Measurements from ENCODE around the gene BHLHE23.

The BHLHE23 gene

DNA sequence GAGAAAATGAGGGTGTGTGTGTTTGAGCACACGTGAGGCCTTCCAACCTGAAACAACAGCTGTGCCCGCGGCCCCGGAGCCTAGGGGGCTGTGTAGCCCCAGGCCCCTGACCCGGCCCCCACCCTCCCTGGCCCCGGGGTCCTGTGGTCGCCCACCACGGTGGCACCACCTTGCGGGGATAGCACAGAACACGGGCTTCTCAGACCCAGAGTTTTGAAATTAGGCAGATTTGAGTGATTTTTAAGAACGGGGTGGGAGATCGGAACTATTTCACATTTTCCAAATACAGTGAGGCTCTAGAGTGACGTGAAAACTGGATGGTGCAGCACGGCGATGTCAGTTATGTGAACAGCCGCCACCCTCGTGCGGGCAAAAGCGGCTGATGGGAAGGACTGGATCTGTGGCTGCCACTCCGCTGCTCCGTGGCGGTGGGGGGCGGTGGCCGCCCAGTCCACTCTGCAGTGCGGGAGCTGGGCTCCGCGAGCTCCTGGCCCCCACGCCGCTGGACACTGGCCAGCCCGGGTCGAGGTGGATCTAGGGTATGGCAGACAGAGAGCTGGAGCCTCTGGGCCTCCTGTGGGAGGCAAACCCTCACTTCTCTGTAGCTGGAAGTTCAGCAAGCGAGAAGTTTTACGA, 17.3 kb upstream of the BHLHE23 start:
- 93 to 97% methylated on average over 31 to 33 of the region's 33 CpGs for WGBS, 2 experiments (ENCODE audit: insufficient coverage in 2 of 2)
- Histone ChIP-seq H3K9me3 (ENCODE audit: control insufficient read depth, low read length) (no peaks in the 10 kb centered on the region), H3K4me1 (ENCODE audit: control insufficient read depth, insufficient read depth, low read length, poor library complexity, severe bottlenecking) (no peaks in the 10 kb centered on the region), H3K4me3 (ENCODE audit: extremely low read depth, insufficient read depth, low read length, poor library complexity, severe bottlenecking) (no peak overlapping the region), H3K36me3 (ENCODE audit: control insufficient read depth, insufficient read depth, low read length) (no peaks in the 10 kb centered on the region), H3K27ac (ENCODE audit: low read depth, low read length, severe bottlenecking) (no peak overlapping the region)

DNA sequence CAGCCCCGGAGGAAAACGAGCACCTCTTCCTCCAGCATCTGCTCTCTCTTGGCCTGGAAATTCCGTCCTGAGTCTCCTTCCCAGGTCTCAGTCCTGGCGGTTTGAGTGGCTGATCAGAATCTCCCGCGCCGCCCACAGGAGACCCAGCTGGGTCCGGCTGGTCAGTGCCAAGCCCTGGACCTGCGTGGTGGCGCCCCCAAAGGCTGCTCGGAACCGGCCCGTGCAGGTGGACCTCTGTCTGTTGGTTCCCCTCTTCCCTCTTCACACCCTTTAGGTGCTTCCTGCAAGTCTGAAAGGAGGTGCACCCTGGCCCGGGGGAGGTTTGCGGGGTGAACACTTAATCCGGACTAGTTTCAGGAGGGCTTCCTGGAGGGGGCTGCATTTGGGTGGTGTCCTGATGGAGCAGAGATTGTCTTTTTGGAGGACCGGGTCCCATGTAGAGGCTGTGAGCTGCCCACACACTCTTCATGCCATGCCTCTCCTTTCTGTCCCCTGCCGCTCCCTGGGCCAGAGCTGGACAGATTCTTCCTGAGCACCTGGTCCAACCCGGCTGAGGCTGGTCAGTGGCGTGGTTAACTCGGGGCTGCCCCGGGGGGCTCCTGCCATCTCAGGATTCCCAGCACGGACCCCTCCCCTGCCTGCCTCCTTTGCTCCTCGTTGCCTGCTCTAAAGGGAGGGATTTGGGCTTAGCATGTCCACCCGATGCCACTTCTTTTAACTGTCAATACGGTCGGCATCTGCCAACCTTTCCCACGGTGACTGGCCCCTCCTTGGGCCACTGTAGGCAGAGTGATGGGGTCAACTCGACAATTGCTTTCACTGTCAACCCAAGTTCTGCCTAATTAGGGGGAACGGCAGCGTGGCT, 16.5 kb upstream of the BHLHE23 start:
- 83 to 90% methylated on average over 23 to 27 of the region's 31 CpGs for WGBS, 2 experiments (ENCODE audit: insufficient coverage in 2 of 2)
- Histone ChIP-seq H3K27ac (ENCODE audit: low read depth, low read length, severe bottlenecking) (no peak overlapping the region), H3K36me3 (ENCODE audit: control insufficient read depth, insufficient read depth, low read length) (no peaks in the 10 kb centered on the region), H3K4me3 (ENCODE audit: extremely low read depth, insufficient read depth, low read length, poor library complexity, severe bottlenecking) (no peak overlapping the region), H3K4me1 (ENCODE audit: control insufficient read depth, insufficient read depth, low read length, poor library complexity, severe bottlenecking) (no peaks in the 10 kb centered on the region), H3K9me3 (ENCODE audit: control insufficient read depth, low read length) (no peaks in the 10 kb centered on the region)

DNA sequence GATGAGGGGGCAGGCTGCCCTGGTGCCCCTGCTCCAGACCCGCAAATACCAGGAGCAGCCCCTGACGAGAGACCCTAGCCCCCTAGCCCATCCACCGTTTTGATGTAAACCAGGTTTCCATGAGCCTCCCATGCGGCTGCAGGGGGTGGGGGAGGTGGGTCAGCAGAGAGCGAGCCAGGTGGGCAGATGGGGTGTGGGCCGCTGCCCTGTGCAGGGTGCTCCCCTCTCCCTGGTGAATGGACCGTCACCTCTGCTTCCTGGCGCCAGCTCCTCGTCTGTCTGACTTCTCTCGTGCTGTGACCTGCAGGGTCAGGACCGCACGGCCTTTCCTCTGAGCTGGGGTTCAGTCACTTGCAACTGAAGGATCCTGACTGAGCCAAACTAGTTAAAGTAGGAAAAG, 15.7 kb upstream of the BHLHE23 start:
- H3K36me3 ChIP-seq (ENCODE audit: control insufficient read depth, insufficient read depth, low read length), result no peaks in the 10 kb centered on the region
- no peak overlapping the region for H3K4me3 ChIP-seq (ENCODE audit: extremely low read depth, insufficient read depth, low read length, poor library complexity, severe bottlenecking)
- H3K4me1 ChIP-seq (ENCODE audit: control insufficient read depth, insufficient read depth, low read length, poor library complexity, severe bottlenecking), result no peaks in the 10 kb centered on the region
- WGBS, 2 experiments (ENCODE audit: insufficient coverage in 2 of 2), result 87 to 90% methylated on average over 6 to 11 of the region's 12 CpGs
- H3K9me3 ChIP-seq (ENCODE audit: control insufficient read depth, low read length), result no peaks in the 10 kb centered on the region
- no peak overlapping the region for H3K27ac ChIP-seq (ENCODE audit: low read depth, low read length, severe bottlenecking)

DNA sequence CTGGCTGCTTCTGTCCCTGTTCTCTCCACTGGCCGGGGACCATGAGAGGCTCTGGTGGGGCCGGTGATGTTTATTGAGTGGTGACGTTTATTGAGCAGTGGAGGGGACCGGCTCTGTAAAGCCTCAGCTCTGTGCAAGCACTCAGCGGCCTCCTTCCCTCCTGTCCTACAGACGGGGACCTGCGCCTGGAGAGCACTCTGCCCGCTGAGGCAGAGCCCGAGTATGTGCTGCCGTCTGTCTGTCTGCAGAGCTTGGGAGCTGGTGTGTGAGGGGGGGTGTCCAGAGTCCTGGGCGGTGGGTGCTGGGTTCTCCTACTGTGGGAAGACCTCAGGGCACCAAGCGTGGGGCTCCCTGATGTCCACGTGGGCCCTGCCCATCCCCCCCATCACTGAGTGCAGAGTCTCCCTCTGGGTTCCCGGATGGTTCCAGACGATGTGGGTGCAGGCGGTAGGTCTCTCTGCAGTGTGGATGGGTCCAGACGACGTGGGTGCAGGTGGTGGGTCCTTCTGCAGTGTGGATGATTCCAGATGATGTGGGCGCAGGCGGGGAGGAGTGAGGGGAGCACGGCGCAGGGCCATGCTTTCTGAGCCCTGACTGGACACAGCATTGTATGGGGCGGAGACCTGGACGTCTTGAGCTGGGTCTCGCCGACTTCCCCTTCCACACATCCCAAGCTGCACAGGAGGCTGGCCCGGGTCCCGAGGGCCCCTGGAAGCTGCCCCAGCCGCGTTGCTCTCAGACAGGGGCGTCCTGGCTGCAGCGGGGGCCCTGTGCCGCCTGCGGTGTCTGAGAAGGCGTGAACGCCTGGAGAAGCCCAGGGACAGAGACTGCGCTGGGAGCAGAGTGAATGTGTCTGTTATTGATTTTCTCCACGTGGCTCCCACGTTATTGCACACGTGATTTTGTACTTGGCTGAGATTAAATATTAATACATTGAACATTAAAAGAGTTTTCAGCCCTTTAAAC, 14.9 kb upstream of the BHLHE23 start:
- Histone ChIP-seq H3K36me3 (ENCODE audit: control insufficient read depth, insufficient read depth, low read length) (no peaks in the 10 kb centered on the region), H3K4me3 (ENCODE audit: extremely low read depth, insufficient read depth, low read length, poor library complexity, severe bottlenecking) (no peak overlapping the region), H3K27ac (ENCODE audit: low read depth, low read length, severe bottlenecking) (no peak overlapping the region), H3K9me3 (ENCODE audit: control insufficient read depth, low read length) (no peaks in the 10 kb centered on the region), H3K4me1 (ENCODE audit: control insufficient read depth, insufficient read depth, low read length, poor library complexity, severe bottlenecking) (no peaks in the 10 kb centered on the region)
- 91 to 95% methylated on average over 17 to 30 of the region's 40 CpGs for WGBS, 2 experiments (ENCODE audit: insufficient coverage in 2 of 2)

DNA sequence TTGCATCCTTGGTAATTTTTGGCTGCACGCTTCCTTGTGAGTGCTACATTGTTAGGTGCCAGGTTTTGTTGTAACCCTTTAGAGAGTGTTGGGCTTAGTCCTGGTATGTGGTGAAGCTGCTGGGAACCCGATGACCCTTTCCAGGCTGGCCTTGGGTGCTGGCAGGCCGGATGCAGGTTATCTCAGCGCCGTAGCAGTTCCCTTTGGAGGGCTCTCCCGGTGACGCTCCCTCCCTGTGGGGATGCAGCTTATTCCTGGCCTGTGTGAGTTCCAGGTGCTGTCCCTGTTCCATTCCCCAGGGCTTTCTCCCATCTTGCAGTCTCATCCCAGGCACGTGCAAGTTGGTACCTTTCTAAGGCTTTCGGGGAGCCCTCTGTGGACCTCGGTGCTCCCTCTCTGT, 13.9 kb upstream of the BHLHE23 start:
- Histone ChIP-seq H3K4me3 (ENCODE audit: extremely low read depth, insufficient read depth, low read length, poor library complexity, severe bottlenecking) (no peak overlapping the region), H3K36me3 (ENCODE audit: control insufficient read depth, insufficient read depth, low read length) (no peaks in the 10 kb centered on the region), H3K9me3 (ENCODE audit: control insufficient read depth, low read length) (no peaks in the 10 kb centered on the region), H3K27ac (ENCODE audit: low read depth, low read length, severe bottlenecking) (no peak overlapping the region), H3K4me1 (ENCODE audit: control insufficient read depth, insufficient read depth, low read length, poor library complexity, severe bottlenecking) (no peaks in the 10 kb centered on the region)
- WGBS, 2 experiments (ENCODE audit: insufficient coverage in 2 of 2), result 79 to 86% methylated on average over 10 of the region's 10 CpGs

DNA sequence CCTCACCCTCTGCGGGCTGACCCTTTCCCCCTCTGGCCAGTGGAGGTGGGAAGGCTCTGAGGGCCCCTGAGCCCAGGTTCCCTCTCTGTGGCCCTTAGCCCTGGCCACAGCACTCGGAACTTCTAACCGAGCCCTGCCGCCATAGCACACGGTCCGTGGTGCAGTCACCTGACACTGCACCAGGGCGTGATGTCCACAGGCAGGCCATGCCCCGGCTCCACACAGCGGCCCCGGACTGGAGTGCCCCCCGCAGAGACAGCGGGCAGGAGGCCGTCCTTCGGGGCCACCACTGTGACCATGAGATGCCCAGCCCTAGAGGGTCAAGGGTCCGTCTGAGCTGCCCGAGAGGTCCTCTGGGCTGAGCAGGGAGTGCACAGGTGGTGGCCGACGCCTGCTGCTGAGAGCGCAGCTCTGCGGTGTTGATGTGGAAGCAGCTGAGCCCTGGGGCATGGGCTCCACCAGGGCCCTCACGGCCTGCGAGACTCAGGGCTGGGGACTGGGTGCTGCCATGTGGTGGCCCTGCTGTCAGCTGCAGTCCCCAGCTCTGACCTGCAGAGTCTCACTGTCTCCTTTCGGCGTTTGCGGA, 11.2 kb upstream of the BHLHE23 start:
- Histone ChIP-seq H3K4me3 (ENCODE audit: extremely low read depth, insufficient read depth, low read length, poor library complexity, severe bottlenecking) (no peak overlapping the region), H3K27ac (ENCODE audit: low read depth, low read length, severe bottlenecking) (no peak overlapping the region), H3K4me1 (ENCODE audit: control insufficient read depth, insufficient read depth, low read length, poor library complexity, severe bottlenecking) (no peaks in the 10 kb centered on the region), H3K9me3 (ENCODE audit: control insufficient read depth, low read length) (peaks cover 7% of the 10 kb centered on the region), H3K36me3 (ENCODE audit: control insufficient read depth, insufficient read depth, low read length) (no peaks in the 10 kb centered on the region)
- 87 to 93% methylated on average over 20 to 25 of the region's 25 CpGs for WGBS, 2 experiments (ENCODE audit: insufficient coverage in 2 of 2)

DNA sequence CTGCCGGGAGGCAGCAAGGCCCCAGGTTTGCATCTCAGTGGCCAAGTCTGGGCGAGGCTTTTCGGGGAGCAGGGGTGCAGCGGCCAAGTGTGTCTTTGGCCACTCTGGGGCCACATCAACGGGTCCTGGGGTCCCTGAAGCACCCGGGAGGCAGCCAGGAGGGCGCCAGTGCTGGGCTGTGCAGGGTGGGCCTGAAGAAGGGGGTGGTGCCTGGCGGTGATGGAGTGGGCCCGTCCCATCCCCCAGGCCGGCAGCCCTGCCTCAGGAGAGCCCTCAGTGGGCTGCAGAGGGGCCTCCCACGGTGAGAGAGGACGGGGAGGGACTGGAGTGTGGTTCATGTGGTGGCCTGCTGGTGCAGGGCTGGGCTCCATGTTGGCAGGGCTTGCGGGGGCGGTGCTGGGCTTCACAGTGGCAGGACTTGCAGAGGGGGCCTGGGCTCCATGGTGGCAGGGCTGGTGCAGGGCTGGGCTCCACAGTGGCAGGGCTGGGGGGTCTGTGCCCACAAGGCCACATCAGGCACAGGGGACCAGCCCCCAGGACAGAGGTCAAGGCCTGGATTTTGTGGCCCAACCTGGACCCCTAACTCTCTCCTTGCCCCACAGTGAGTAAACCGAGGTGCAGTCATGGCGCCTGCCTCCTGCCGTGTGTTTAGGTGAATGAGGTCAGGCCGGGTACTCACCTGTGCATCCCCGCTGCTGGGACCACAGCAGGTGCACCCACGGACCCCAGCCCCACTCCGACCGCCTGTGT, 10.5 kb upstream of the BHLHE23 start:
- H3K27ac ChIP-seq (ENCODE audit: low read depth, low read length, severe bottlenecking), result no peak overlapping the region
- H3K9me3 ChIP-seq (ENCODE audit: control insufficient read depth, low read length), result peaks cover 12% of the 10 kb centered on the region
- no peaks in the 10 kb centered on the region for H3K36me3 ChIP-seq (ENCODE audit: control insufficient read depth, insufficient read depth, low read length)
- H3K4me3 ChIP-seq (ENCODE audit: extremely low read depth, insufficient read depth, low read length, poor library complexity, severe bottlenecking), result no peak overlapping the region
- no peaks in the 10 kb centered on the region for H3K4me1 ChIP-seq (ENCODE audit: control insufficient read depth, insufficient read depth, low read length, poor library complexity, severe bottlenecking)
- 88 to 90% methylated on average over 18 to 20 of the region's 22 CpGs for WGBS, 2 experiments (ENCODE audit: insufficient coverage in 2 of 2)

DNA sequence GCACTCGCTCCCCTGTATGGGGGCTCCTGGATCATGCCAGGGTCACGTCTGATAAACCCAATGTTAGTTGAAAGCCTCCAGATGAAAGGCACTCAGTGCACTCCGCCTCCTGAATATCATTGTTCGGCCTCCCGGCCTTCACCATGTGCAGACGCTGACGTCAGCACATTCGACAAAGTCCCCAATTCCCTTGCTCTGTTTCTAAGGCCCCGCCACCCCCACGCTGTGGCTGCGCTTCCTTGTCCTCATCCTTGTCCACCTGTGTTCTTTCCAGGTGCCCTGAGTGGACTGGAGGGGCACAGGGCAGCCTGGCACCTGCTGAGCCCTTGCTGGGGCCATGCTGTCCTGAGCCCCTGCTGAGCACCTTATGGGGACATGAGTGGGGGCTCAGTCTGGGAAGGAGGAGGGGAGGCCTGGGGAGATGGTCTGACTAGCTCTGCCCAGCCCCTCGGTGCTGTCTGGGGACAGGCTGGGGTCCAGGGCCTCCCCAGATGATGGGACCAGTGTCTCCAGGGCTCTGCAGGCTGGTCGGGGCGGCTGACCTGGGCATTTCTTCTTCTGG, 9.8 kb upstream of the BHLHE23 start:
- Histone ChIP-seq H3K36me3 (ENCODE audit: control insufficient read depth, insufficient read depth, low read length) (no peaks in the 10 kb centered on the region), H3K4me1 (ENCODE audit: control insufficient read depth, insufficient read depth, low read length, poor library complexity, severe bottlenecking) (no peaks in the 10 kb centered on the region), H3K4me3 (ENCODE audit: extremely low read depth, insufficient read depth, low read length, poor library complexity, severe bottlenecking) (no peak overlapping the region), H3K27ac (ENCODE audit: low read depth, low read length, severe bottlenecking) (no peak overlapping the region), H3K9me3 (ENCODE audit: control insufficient read depth, low read length) (peaks cover 12% of the 10 kb centered on the region)
- WGBS, 2 experiments (ENCODE audit: insufficient coverage in 2 of 2), result 85 to 92% methylated on average over 11 to 14 of the region's 14 CpGs

DNA sequence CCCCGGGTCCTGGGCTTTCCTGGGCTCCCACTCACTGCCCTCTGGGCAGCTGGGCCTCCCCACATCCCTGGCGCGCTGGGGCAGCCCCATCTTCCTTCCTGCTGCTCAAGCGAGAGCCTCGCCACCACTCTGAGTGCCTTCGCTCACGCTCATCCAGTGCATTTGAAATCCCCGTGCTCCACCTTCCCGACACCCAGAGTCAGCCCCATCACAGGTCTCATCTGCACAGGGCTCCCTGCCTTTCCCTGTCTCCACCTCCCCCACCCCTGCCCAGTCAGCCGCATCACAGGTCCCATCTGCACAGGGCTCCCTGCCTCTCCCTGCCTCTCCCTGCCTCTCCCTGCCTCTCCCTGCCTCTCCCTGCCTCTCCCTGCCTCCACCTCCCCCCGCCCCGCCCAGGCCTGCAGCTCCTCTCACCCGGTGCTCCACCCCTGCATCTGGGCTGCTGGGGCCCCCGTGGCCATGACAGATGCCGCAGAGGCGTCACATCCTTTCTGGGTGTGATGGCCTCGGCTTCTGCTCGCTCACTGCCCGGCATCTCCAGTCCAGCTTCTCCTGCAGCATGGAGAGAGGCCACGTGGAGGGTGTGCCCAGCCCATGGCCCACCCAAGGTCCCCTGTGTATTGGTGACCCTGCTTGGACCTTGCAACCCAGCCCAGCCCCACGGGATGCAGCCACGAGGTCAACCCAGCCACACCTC, 9.0 kb upstream of the BHLHE23 start:
- Histone ChIP-seq H3K27ac (ENCODE audit: low read depth, low read length, severe bottlenecking) (no peak overlapping the region), H3K9me3 (ENCODE audit: control insufficient read depth, low read length) (peaks cover 12% of the 10 kb centered on the region), H3K4me3 (ENCODE audit: extremely low read depth, insufficient read depth, low read length, poor library complexity, severe bottlenecking) (no peak overlapping the region), H3K36me3 (ENCODE audit: control insufficient read depth, insufficient read depth, low read length) (no peaks in the 10 kb centered on the region), H3K4me1 (ENCODE audit: control insufficient read depth, insufficient read depth, low read length, poor library complexity, severe bottlenecking) (no peaks in the 10 kb centered on the region)
- WGBS, 2 experiments (ENCODE audit: insufficient coverage in 2 of 2), result 87 to 88% methylated on average over 16 to 21 of the region's 22 CpGs
